GM06990 (cell line): ENCODE results near the gene SHC4.

Experiments
- DNase-seq: peaks from one replicate; pipeline ENCODE4 v3.0.0-alpha.2; 2011; ENCODE audit not compliant: insufficient read length; ENCODE audit errors: extremely low read depth
- H3K27me3 ChIP-seq: replicated peaks from 2 replicates; pipeline ENCODE4 v1.6.0; 2011; ENCODE audit warnings: low read length; ENCODE audit not compliant: control insufficient read depth, insufficient read depth
- H3K36me3 ChIP-seq: 2 replicates; pipeline ENCODE4 v1.5.1; 2011; ENCODE audit warnings: low read length; ENCODE audit not compliant: control insufficient read depth, insufficient read depth
- H3K4me3 ChIP-seq: replicated peaks from 2 replicates; pipeline ENCODE4 v1.5.1; 2011; ENCODE audit warnings: low read depth, mild to moderate bottlenecking, control low read depth, low read length
- TF ChIP-seq, protein P1 (sequence below): IDR thresholded peaks from 2 replicates; pipeline ENCODE4 v1.5.1; 2011; ENCODE audit warnings: low read length, control low read depth, mild to moderate bottlenecking, inconsistent platforms; ENCODE audit not compliant: insufficient read depth, poor library complexity, severe bottlenecking

Gene SHC4

DNA sequence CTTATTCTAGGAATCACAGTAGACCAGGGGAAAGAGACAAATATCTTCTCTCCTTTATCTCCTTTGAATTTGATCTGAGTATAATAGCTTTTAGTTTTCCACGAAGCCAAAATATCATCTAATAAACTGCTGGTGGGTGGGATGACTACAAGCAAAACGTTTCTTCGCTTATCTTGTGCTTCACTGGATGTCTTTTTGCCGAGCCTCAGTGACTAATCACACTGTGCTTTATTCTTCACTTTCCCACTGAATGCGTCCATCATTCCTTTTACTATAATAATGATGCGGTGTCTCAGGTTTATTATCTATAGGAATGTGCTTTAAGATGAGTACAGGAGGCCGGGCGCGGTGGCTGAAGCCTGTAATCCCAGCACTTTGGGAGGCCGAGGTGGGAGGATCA, 185.4 kb downstream of the SHC4 start:
- no peaks in the 10 kb centered on the region for H3K27me3 ChIP-seq
- no peak for DNase-seq
- TF ChIP-seq, protein P1, sequence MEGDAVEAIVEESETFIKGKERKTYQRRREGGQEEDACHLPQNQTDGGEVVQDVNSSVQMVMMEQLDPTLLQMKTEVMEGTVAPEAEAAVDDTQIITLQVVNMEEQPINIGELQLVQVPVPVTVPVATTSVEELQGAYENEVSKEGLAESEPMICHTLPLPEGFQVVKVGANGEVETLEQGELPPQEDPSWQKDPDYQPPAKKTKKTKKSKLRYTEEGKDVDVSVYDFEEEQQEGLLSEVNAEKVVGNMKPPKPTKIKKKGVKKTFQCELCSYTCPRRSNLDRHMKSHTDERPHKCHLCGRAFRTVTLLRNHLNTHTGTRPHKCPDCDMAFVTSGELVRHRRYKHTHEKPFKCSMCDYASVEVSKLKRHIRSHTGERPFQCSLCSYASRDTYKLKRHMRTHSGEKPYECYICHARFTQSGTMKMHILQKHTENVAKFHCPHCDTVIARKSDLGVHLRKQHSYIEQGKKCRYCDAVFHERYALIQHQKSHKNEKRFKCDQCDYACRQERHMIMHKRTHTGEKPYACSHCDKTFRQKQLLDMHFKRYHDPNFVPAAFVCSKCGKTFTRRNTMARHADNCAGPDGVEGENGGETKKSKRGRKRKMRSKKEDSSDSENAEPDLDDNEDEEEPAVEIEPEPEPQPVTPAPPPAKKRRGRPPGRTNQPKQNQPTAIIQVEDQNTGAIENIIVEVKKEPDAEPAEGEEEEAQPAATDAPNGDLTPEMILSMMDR, result no peak
- H3K4me3 ChIP-seq, result no peak overlapping the region
- H3K36me3 ChIP-seq, result peaks cover 6% of the 10 kb centered on the region

DNA sequence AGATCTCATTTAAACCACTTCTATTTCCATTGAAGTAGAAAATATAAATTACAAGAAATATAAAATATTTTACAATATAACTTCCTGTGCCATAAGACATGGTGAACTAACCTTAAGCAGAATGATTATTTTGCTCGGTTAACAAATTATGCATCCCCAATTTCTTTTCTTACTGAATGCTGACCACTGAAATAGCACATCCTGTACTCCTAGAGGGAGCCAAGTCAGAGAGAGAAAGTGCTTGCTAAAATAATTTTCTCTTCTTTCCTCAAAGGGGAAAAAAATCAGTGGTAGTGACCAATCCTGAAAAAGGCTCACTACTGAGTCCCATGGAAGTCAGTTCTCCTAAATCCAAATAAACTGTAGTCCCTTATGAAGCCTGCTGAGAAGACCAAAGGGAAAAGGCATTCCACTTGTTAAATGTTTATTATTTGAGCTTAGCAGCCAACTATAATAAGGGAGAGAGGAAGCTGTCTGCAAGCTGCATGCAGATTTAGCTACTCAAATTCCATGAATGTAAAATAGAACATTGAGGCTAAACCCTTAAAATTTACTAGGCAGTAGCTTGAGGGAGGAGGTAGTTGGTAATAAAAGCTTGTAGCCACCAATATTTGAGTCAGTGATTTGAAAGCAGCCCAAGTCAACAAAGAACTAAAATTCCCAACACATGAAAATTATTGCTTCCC, 185.9 kb downstream of the SHC4 start:
- DNase-seq, result no peak
- Histone ChIP-seq H3K36me3 (peaks cover 6% of the 10 kb centered on the region), H3K4me3 (no peak overlapping the region), H3K27me3 (no peaks in the 10 kb centered on the region)
- TF ChIP-seq, protein P1, result no peak

DNA sequence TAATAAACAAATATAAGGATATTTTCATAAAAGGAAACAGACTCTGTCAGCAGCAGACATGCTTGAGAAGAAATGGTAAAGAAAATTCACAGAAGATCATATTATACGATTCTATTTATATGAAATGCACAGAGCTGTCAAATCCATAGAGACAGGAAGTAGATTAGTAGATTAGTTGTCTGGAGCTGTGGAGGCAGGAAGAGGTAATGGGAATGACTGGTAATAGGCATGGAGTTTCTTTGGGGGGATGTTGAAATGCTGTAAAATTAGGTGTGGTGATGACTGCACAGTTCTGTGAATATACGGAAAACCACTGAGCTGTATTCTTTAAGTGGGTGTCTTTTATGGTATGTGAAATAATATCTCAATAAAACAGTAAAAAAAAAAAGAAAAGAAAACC, 188.2 kb downstream of the SHC4 start:
- H3K36me3 ChIP-seq, result no peaks in the 10 kb centered on the region
- DNase-seq, result no peak
- no peak overlapping the region for H3K4me3 ChIP-seq
- TF ChIP-seq, protein P1, result no peak
- H3K27me3 ChIP-seq, result no peaks in the 10 kb centered on the region

DNA sequence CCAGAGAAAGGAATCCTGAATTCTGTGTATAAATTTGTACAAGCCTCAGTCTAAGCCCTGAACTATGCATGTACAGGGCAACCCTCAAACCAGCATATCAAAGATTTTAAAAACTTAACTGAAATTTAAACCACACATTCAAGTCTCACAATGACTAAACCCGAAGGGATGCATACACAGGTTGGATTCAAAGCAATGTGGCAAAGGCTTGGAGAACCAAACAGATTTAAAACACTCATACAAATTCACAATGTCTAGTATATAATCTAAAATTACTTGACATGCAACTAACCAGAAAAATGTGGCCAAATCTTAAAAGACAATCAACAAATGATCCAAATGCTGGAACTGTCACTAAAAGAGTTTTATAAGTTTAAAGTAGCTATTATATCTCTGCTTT, 189.2 kb downstream of the SHC4 start:
- no peak for DNase-seq
- no peaks in the 10 kb centered on the region for H3K27me3 ChIP-seq
- no peaks in the 10 kb centered on the region for H3K36me3 ChIP-seq
- TF ChIP-seq, protein P1, result no peak
- no peak overlapping the region for H3K4me3 ChIP-seq
